Measurements from ENCODE around the gene CT45A7. TPM values are rescaled to one million over a fixed set of nuclear protein-coding genes. Genes with fewer than 3 reads are reported as not detected.
"Not testable (repeated sequence)": the region's sequence is repeated elsewhere in the genome, so short reads cannot be mapped to it uniquely, and the experiment has no call there.

Gene CT45A7
- not detected for total RNA-seq

- H3K4me3 ChIP-seq; ATAC-seq (replicated peaks in 6 of 8); in situ Hi-C loops (cut with MboI; ENCODE audit: low pct_unique_long_range_greater_than_20kb in 2 of 9, low sequenced_read_pairs in 9 of 9, unreplicated experiment in 9 of 9); H3K27ac ChIP-seq; H3K4me1 ChIP-seq (replicated peaks in 1 of 2): not testable (repeated sequence)
- WGBS, 10 experiments: no CpG with 5 or more reads among the region's 17 CpGs
Measured at GRCh38 chrX:135837180-135837579, at the start of gene CT45A7. Gene CT45A7, minus strand, starts transcription at chrX:135837280. Its CDS starts 3,747 bp downstream, at chrX:135833533.

- H3K27ac ChIP-seq; ATAC-seq (replicated peaks in 6 of 8); H3K4me3 ChIP-seq; in situ Hi-C loops (cut with MboI; ENCODE audit: low pct_unique_long_range_greater_than_20kb in 2 of 9, low sequenced_read_pairs in 9 of 9, unreplicated experiment in 9 of 9); H3K4me1 ChIP-seq (replicated peaks in 1 of 2): not testable (repeated sequence)
- 0% methylated on average over 1 of the region's 5 CpGs; no CpG with 5 or more reads in 8 of the 10 experiments for WGBS, 10 experiments
Measured at GRCh38 chrX:135882741-135883140, 45.7 kb upstream of the CT45A7 start.

GRCh38 chrX:135871712-135872111, 34.6 kb upstream of the CT45A7 start, which contains the start of gene CT45A9:
Gene CT45A9, minus strand, starts transcription at chrX:135871812. Its CDS starts 3,751 bp downstream, at chrX:135868061.
- H3K4me3 ChIP-seq; in situ Hi-C loops (cut with MboI; ENCODE audit: low pct_unique_long_range_greater_than_20kb in 2 of 9, low sequenced_read_pairs in 9 of 9, unreplicated experiment in 9 of 9); ATAC-seq (replicated peaks in 6 of 8); H3K4me1 ChIP-seq (replicated peaks in 1 of 2); H3K27ac ChIP-seq: not testable (repeated sequence)
- no CpG with 5 or more reads among the region's 17 CpGs for WGBS, 10 experiments

- H3K4me1 ChIP-seq (replicated peaks in 1 of 2); in situ Hi-C loops (cut with MboI; ENCODE audit: low pct_unique_long_range_greater_than_20kb in 2 of 9, low sequenced_read_pairs in 9 of 9, unreplicated experiment in 9 of 9); H3K27ac ChIP-seq; H3K4me3 ChIP-seq; ATAC-seq (replicated peaks in 6 of 8): not testable (repeated sequence)
- WGBS, 10 experiments: no CpG with 5 or more reads among the region's 17 CpGs
Measured at GRCh38 chrX:135854438-135854837, 17.4 kb upstream of the CT45A7 start, which contains the start of gene CT45A8. Gene CT45A8, minus strand, starts transcription at chrX:135854538. Its CDS starts 3,755 bp downstream, at chrX:135850783.

GRCh38 chrX:135819912-135820311, 17.2 kb downstream of the CT45A7 start, which contains the start of gene CT45A2:
Gene CT45A2, minus strand, starts transcription at chrX:135820012. Its CDS starts 3,747 bp downstream, at chrX:135816265.
- H3K4me1 ChIP-seq (replicated peaks in 1 of 2); ATAC-seq (replicated peaks in 6 of 8); H3K27ac ChIP-seq; in situ Hi-C loops (cut with MboI; ENCODE audit: low pct_unique_long_range_greater_than_20kb in 2 of 9, low sequenced_read_pairs in 9 of 9, unreplicated experiment in 9 of 9); H3K4me3 ChIP-seq: not testable (repeated sequence)
- no CpG with 5 or more reads among the region's 17 CpGs for WGBS, 10 experiments

GRCh38 chrX:135802687-135803086, 34.4 kb downstream of the CT45A7 start, which contains the start of gene CT45A6:
Gene CT45A6, minus strand, starts transcription at chrX:135802787. Its CDS starts 3,794 bp downstream, at chrX:135798993.
- H3K4me3 ChIP-seq; H3K4me1 ChIP-seq (replicated peaks in 1 of 2); in situ Hi-C loops (cut with MboI; ENCODE audit: low pct_unique_long_range_greater_than_20kb in 2 of 9, low sequenced_read_pairs in 9 of 9, unreplicated experiment in 9 of 9); ATAC-seq (replicated peaks in 6 of 8); H3K27ac ChIP-seq: not testable (repeated sequence)
- no CpG with 5 or more reads among the region's 16 CpGs for WGBS, 10 experiments

GRCh38 chrX:135785403-135785802, 51.7 kb downstream of the CT45A7 start, which contains the start of gene CT45A5:
Gene CT45A5, minus strand, starts transcription at chrX:135785503. Its CDS starts 3,774 bp downstream, at chrX:135781729.
- H3K27ac ChIP-seq; ATAC-seq (replicated peaks in 6 of 8); H3K4me1 ChIP-seq (replicated peaks in 1 of 2); in situ Hi-C loops (cut with MboI; ENCODE audit: low pct_unique_long_range_greater_than_20kb in 2 of 9, low sequenced_read_pairs in 9 of 9, unreplicated experiment in 9 of 9); H3K4me3 ChIP-seq: not testable (repeated sequence)
- no CpG with 5 or more reads among the region's 16 CpGs for WGBS, 10 experiments

Other genes with a start within 250 kb of the CT45A7 start
- not detected for gene CT45A1, start 123.6 kb downstream of the CT45A7 start, total RNA-seq
- not detected for gene CT45A3, start 69.1 kb downstream of the CT45A7 start, total RNA-seq
- gene CT45A5, start 51.8 kb downstream of the CT45A7 start, total RNA-seq: under 1 TPM in 1 of 8 experiments, not detected in 7; 0.24 TPM
- not detected for gene CT45A6, start 34.5 kb downstream of the CT45A7 start, total RNA-seq
- gene CT45A2, start 17.3 kb downstream of the CT45A7 start, total RNA-seq: not detected
- gene CT45A8, start 17.3 kb upstream of the CT45A7 start, total RNA-seq: not detected
- gene CT45A9, start 34.5 kb upstream of the CT45A7 start, total RNA-seq: not detected
- not detected for gene CT45A10, start 56.2 kb upstream of the CT45A7 start, total RNA-seq
- not detected for gene SAGE1, start 56.4 kb upstream of the CT45A7 start, total RNA-seq
- 10 to 100 TPM; 17.8 to 30.8 (median 23.3) TPM for gene MMGT1, start 136.7 kb upstream of the CT45A7 start, total RNA-seq
- 10 to 100 TPM; 12.0 to 37.0 (median 31.1) TPM for gene SLC9A6, start 148.2 kb upstream of the CT45A7 start, total RNA-seq